Esophagus muscularis mucosa (tissue), 3 donors: ENCODE measurements around the gene ABTB1.

ENCODE experiments used
- EP300 ChIP-seq: sonication (generic); formaldehyde crosslinking; IDR thresholded peaks from one replicate; pipeline ENCODE4 v1.6.1; 2017; ENCODE audit warnings: antibody characterized with exemption
- POLR2A ChIP-seq: fragments of 450-650 bp; IDR thresholded peaks from one replicate; pipeline ENCODE4 v1.6.1; 2017; ENCODE audit warnings: antibody characterized with exemption, moderate library complexity, mild to moderate bottlenecking, low read depth
- POLR2AphosphoS5 ChIP-seq, 2 donors: sonication (generic); formaldehyde crosslinking; IDR thresholded peaks; one replicate each; pipeline ENCODE4 v1.6.1; 2017; ENCODE audit warnings: antibody characterized with exemption in 2 of 2

DNA sequence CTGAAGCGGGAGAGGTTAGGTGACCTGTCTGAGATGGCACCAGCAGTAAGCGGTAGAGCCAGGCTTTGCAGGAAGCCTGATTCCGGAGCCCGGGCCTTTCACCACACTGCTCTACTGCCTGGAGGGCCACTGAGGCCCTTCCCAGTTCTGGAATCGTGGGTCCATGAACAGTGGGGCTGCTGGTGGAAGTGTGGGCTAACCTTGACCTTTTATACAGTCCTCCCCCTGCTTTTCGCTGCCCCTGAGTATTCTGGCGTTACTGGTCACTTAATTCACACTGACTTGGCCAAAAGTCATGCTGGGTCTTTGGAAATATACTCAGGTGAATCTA is 2.6 kb upstream of the ABTB1 start:
- TF ChIP-seq POLR2AphosphoS5 (IDR thresholded peaks at IDR 0.05): no peak
- TF ChIP-seq POLR2A: no peak
- TF ChIP-seq EP300: no peak
